GM18873 (cell line): ENCODE data around the gene CYS1.
"Not testable (repeated sequence)": the region's sequence is repeated elsewhere in the genome, so short reads cannot be mapped to it uniquely, and the experiment has no call there.

Source experiments
- ATAC-seq: cut with Tn5 transposase; IDR thresholded peaks from one replicate; pipeline ENCODE4 v1.9.1; 2021; ENCODE audit warnings: mild to moderate bottlenecking, moderate library complexity, moderate number of reproducible peaks; ENCODE audit not compliant: unreplicated experiment, low FRiP score

The CYS1 gene, protein sequence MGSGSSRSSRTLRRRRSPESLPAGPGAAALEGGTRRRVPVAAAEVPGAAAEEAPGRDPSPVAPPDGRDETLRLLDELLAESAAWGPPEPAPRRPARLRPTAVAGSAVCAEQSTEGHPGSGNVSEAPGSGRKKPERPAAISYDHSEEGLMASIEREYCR

DNA sequence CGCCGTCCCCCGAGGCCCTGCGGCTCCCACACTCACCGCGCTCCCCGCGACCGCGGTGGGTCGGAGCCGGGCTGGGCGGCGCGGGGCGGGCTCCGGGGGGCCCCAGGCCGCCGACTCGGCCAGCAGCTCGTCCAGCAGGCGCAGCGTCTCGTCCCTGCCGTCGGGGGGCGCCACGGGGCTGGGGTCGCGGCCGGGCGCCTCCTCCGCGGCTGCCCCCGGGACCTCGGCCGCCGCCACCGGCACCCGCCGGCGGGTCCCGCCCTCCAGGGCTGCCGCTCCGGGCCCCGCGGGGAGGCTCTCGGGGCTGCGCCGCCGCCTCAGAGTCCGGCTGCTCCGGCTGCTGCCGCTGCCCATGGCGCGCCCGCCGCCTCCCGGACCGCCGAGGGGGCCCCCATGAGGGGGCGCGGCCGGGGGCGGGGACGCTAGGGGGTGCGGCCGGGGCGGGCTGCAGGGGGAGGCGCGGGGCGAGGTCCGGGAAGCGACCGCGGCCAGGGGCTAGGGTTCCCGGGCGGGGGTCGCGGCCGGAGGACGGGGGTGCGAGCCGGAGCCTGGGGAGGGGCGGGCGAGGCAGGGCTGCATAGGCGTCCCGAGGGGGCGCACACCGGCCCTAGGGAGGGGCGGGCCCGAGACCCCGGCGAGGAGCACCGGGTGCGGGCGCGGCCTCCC, at the start of gene CYS1:
Gene CYS1, minus strand, starts transcription at position 542 of the 666 bp plus-strand sequence. Its CDS starts 188 bp downstream, at position 354.
- no peak for ATAC-seq

- no peak for ATAC-seq
Observed at GRCh38 chr2:10129490-10129889, 49.3 kb upstream of the CYS1 start.

DNA sequence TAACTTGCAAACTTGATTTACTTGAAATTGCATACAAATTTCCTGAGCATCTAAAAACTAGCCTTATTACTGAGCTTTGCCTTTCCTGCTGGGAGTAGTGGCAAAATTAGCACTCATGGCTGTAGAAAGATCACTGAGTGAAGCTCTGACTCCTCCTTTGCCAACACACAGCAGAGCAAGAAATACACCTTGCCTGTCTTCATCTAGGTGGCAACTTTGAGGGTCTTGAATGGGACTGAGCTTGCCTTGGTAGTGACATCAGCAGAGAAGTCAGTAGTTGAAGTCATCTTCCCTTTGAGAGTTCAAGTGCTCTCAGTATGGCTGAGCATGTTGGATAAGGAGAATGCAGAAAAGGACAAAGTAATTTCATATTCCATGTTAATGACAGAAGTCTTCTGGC, 48.2 kb upstream of the CYS1 start:
- ATAC-seq, result no peak

DNA sequence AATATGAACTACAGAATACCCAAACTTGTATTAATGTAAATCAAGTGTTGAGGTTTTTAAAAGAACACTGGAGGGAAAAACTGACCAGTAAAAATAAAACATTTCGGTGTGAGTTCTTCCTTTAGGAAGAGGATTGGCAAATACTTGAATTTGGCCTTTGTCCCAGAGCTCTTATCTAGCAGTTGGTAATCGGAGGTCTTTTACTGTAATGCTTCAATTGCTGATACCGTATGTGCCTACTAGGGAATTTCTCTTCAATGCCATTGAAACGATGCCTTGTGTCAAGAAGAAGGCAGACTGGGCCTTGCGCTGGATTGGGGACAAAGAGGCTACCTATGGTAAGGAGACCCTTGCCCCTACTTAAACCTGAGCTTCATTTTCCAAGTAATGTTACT, 46.4 kb upstream of the CYS1 start:
- no peak for ATAC-seq

DNA sequence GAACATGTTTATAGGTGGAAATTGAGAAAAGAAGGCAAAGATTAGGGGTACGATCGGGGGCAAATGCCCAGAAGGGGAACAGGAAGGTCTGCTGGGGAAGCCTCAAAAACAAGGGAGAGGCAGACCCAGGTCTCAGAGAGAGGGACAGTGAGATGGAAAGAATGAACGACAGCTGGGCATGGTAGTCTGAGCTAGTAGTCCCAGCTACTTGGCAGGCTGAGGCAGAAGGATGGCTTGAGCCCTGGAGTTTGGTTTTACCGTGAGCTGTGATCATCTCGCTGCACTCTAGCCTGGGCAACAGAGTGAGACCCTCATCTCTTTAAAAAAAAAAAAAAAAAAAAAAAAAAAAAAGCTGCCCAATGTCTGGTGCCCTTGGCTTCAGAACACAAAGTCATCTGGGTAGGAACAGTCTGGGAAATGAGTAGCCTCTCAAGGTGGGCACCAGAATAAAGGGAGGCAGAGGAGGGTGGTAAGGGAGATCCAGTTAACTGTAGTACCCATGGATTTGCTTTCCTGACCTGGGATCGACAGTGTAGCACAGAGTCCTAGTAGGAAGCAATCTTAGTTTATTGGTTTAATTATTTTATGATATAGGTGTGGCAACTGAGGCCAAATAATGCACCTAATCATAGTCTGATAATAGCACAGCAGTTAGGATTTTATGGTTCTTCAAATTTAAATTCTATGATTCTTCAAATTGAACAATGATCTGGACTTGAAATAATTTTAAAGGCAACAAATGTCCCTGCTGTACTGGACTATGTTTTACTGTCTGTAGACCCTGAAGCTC, 45.8 kb upstream of the CYS1 start:
- ATAC-seq, result no peak

- ATAC-seq, result no peak
Observed at GRCh38 chr2:10124538-10125045, 44.4 kb upstream of the CYS1 start.

- ATAC-seq, result no peak
Observed at GRCh38 chr2:10123281-10123680, 43.1 kb upstream of the CYS1 start.

DNA sequence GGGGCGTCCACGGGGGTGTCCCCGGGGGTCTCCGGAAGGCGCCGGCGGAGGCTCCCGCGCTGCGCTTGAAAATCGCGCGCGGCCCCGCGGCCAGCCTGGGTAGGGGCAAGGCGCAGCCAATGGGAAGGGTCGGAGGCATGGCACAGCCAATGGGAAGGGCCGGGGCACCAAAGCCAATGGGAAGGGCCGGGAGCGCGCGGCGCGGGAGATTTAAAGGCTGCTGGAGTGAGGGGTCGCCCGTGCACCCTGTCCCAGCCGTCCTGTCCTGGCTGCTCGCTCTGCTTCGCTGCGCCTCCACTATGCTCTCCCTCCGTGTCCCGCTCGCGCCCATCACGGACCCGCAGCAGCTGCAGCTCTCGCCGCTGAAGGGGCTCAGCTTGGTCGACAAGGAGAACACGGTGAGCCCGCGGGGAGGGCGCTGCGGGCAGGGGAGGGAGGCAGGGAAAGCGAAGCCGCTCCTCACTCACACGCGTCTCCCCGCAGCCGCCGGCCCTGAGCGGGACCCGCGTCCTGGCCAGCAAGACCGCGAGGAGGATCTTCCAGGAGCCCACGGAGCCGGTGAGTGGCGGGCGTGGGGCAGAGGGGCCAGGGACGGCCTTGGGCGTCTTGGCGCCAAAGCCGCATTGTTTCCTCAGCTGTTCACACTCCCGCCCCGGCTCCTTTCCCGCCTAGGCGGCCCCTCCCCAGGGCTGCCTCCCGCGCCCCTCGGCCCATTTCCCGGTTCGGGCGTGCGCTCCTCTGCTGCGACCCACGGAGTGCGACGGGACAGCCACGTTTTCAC, 42.5 kb upstream of the CYS1 start, which contains the start of gene RRM2:
Gene RRM2, plus strand, starts transcription at position 240 of the 781 bp plus-strand sequence. Its CDS starts 60 bp downstream, at position 300.
- ATAC-seq, result peak; percentile 63

DNA sequence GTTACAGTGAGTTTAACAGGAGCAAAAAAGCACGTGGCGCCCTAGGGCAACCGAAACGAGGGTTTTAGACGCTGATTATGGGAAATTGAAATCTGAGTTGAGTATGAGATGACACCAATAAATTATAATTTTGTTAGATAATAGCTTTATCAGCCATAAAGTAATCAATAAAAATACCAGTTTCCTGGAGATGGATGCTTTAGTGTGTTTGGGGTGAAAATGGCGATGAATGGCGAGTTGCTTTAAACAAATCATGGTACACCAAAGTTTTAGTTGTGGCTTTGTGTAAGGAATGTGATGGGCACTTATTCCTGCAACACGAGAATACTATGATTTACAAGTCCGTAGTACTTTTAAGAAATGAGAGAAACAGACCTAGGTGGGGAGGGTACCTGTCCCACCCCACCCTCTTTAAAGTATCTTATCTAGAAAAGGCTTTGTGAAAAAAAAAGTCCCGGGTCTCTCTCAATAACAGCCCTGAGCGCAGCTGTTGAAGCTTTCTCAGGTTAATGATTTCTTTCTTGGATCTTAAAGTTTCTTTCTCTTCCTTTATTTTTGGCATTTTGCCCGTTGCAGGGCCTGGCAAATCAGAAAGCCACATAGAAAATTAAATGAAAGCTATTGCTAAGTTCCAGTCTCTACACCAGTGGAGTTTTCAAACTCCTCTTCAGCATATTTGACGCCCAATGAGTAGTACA, 40.8 kb upstream of the CYS1 start:
- no peak for ATAC-seq

GRCh38 chr2:10120158-10120876, 40.1 kb upstream of the CYS1 start:
- ATAC-seq, result peak; percentile 36

DNA sequence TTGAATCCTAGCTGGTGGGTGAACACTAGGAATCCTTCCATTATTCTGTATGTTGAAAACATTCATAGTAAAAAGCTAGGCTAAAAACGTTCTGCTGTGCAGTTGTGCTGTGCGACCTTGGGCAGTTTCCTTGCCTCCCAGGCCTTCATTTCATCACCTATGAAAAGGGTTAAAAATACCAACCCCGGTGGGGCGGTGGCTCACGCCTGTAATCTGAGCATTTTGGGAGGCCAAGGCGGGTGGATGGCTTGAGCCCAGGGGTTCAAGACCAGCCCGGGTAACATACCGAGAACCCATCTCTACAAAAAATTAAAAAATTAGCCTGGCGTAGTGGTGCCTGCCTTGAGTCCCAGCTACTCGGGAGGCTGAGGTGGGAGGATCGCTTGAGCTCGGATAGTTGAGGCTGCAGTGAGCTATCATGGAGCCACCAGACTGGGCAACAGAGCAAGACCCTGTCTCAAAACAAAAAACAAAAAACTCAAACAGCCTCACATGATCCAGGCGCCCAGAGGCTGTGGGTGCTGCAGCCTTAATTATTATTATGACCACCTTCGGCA, 39.5 kb upstream of the CYS1 start:
- no peak for ATAC-seq

DNA sequence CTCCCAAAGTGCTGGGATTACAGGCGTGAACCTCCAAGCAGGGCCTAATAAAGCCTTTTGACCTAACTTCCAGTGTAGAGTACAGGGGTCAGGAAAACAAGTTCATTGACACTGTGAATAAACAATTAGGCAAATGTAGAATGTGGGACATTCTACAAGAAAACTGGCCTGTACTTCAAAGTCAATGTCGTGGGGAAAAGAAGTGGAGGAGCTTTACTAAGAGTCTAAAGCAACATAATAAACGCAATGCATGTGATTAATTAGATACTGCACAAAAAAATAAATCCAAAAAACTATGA, 38.8 kb upstream of the CYS1 start:
- ATAC-seq, result no peak

- no peak for ATAC-seq
Observed at GRCh38 chr2:10109311-10109710, 29.1 kb upstream of the CYS1 start.

GRCh38 chr2:10104906-10105305, 24.7 kb upstream of the CYS1 start:
- ATAC-seq, result not testable (repeated sequence)

DNA sequence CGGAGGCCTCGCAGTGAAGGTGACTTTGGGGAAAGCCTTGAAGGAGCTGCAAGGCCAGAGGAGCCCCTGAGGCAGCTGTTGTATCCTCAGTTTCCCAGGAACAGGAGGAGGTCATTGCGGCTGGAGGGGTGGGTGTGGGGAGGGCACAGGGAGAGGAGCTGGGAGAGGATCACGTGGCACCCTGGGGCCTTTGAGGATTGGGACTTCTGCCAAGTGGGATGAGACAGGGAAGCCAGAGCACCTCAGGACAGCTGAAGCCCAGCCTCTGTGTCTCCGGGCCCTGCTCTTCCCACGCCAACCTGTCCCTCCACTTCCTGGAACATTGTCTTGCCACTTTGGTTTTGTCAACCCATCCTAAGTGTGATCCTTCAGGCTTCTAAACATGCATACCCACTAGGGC, 23.0 kb upstream of the CYS1 start:
- ATAC-seq, result no peak

DNA sequence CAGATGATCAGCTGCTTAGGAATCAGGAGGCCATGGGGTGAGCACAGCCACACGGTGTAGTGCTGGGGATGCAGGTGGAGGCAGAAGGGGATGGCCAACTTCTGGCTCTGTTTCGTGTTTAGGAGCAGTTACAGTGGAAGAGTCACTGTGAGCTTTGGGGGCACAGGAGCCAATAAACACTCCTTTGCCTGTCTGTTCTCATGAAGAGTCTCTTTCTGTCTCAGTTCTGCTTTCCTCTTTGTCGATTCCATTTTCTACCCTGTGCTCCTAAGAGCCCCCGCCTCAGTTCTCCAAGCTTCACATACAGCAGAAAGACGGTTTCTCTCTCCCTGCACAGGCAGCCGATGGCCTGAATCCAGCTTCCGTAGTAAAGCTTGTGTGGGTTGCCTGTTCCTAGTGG, 21.3 kb upstream of the CYS1 start:
- no peak for ATAC-seq

GRCh38 chr2:10097352-10098148, 17.3 kb upstream of the CYS1 start:
- no peak for ATAC-seq

DNA sequence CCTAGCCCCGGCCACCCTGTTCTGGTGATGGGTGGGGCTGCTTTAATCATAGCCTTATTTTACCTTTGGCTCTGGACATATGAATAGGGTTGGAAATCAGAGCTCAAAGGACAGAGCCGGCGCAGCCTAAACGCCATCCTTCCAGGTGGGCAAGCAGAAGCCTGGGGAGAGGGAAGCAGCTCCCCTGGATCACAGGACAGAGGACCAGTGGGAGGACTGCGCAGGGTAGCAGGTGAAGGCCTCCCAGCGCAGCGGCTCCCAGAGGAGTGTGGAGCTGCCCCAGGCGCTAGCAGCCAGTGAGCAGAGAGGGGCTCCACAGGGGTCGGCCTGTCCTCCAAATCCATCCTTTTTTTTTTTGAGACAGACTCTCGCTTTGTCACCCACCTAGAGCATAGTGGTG, 16.4 kb upstream of the CYS1 start:
- no peak for ATAC-seq
